SK-N-SH (cell line): ENCODE measurements around the gene RPS24. TPM values are rescaled to one million over a fixed set of nuclear protein-coding genes. Genes with fewer than 3 reads are reported as not detected.

Experiments used
- CTCF ChIA-PET: fragments of 300-600, 350-600 bp; formaldehyde crosslinking; extraction: SDS; loops from one replicate; lab custom pipeline; 2021; lab: Yijun Ruan, JAX
- POLR2A ChIA-PET: fragments of 350-600 bp; sonication (Branson Sonifier 250); formaldehyde crosslinking; extraction: SDS; loops from one replicate; lab custom pipeline; 2020; ENCODE audit warnings: antibody characterized with exemption, inconsistent platforms; lab: Yijun Ruan, JAX
- DNase-seq: peaks from one replicate; pipeline ENCODE4 v3.0.0; 2012
- H2AFZ ChIP-seq: fragments of 200-600 bp; sonication (generic); 2 replicates; pipeline ENCODE4 v1.8.1; 2016; ENCODE audit warnings: antibody characterized with exemption, mild to moderate bottlenecking, low read depth
- H3F3A ChIP-seq: fragments of 200-600 bp; sonication (generic); replicated peaks from 2 replicates; pipeline ENCODE3; 2016; ENCODE audit warnings: antibody characterized with exemption, mild to moderate bottlenecking; ENCODE audit not compliant: insufficient read depth
- H3K27ac ChIP-seq, 2 experiments: fragments of 200-500 bp in 1 of 2; fragments of 200-600 bp in 1 of 2; sonication (Bioruptor generic) in 1 of 2; sonication (generic), shearing (Covaris generic) in 1 of 2; 2 replicates each; pipeline versions ENCODE4 v1.5.1 to v1.6.1; 2014 to 2016; ENCODE audit warnings: low read depth in 2 of 2, inconsistent platforms in 1 of 2, low read length in 1 of 2, mild to moderate bottlenecking in 1 of 2, mixed read lengths in 1 of 2
- H3K27me3 ChIP-seq: fragments of 200-600 bp; sonication (generic), shearing (Covaris generic); 2 replicates; pipeline ENCODE4 v1.6.1; 2016; ENCODE audit warnings: mixed run types; ENCODE audit not compliant: insufficient read depth
- H3K36me3 ChIP-seq, 2 experiments: fragments of 200-500 bp in 1 of 2; fragments of 200-600 bp in 1 of 2; sonication (Bioruptor generic) in 1 of 2; sonication (generic) in 1 of 2; replicated peaks in 1 of 2; 2 replicates each; pipeline versions ENCODE3 to v1.5.1; 2014 to 2016; ENCODE audit warnings: low read length in 1 of 2, mild to moderate bottlenecking in 1 of 2; ENCODE audit not compliant: insufficient read depth in 2 of 2, control insufficient read depth in 1 of 2
- H3K4me1 ChIP-seq, 2 experiments: fragments of 200-500 bp in 1 of 2; fragments of 200-600 bp in 1 of 2; sonication (Bioruptor generic) in 1 of 2; sonication (generic), shearing (Covaris generic) in 1 of 2; 2 replicates each; pipeline versions ENCODE4 v1.5.1 to v1.6.1; 2014 to 2016; ENCODE audit warnings: low read depth in 1 of 2, low read length in 1 of 2, mixed run types in 1 of 2; ENCODE audit not compliant: insufficient read depth in 2 of 2, control insufficient read depth in 1 of 2
- H3K4me2 ChIP-seq: fragments of 200-600 bp; sonication (generic), shearing (Covaris generic); 2 replicates; pipeline ENCODE4 v1.6.1; 2017; ENCODE audit warnings: mixed run types
- H3K4me3 ChIP-seq, 2 experiments: fragments of 200-500 bp in 1 of 2; fragments of 200-600 bp in 1 of 2; sonication (Bioruptor generic) in 1 of 2; sonication (generic), shearing (Covaris generic) in 1 of 2; 2 replicates each; pipeline versions ENCODE4 v1.5.1 to v1.8.1; 2014 to 2016; ENCODE audit warnings: low read depth in 2 of 2, inconsistent platforms in 1 of 2, low read length in 1 of 2, mild to moderate bottlenecking in 1 of 2, mixed read lengths in 1 of 2, moderate library complexity in 1 of 2
- H3K79me2 ChIP-seq: fragments of 200-600 bp; sonication (generic); 2 replicates; pipeline ENCODE4 v1.8.1; 2017; ENCODE audit warnings: mild to moderate bottlenecking; ENCODE audit not compliant: insufficient read depth
- H3K9ac ChIP-seq: fragments of 200-600 bp; sonication (generic); 2 replicates; pipeline ENCODE4 v1.6.1; 2017; ENCODE audit warnings: mixed run types
- H3K9me2 ChIP-seq: fragments of 200-600 bp; sonication (generic); 2 replicates; pipeline ENCODE4 v1.6.1; 2017; ENCODE audit warnings: mixed run types
- H3K9me3 ChIP-seq: fragments of 200-600 bp; sonication (generic); 2 replicates; pipeline ENCODE4 v1.6.1; 2017; ENCODE audit warnings: mixed run types, mild to moderate bottlenecking, moderate library complexity
- H4K20me1 ChIP-seq: fragments of 200-600 bp; sonication (generic); 2 replicates; pipeline ENCODE4 v1.6.1; 2017; ENCODE audit warnings: mild to moderate bottlenecking, mixed run types; ENCODE audit not compliant: insufficient read depth
- ELF1 ChIP-seq: IDR thresholded peaks from 2 replicates; pipeline ENCODE4 v1.4.0; 2012
- EZH2phosphoT487 ChIP-seq: fragments of 200-600 bp; sonication (generic); IDR thresholded peaks from 2 replicates; pipeline ENCODE4 v1.6.1; 2017; ENCODE audit warnings: low read depth, mixed run types, mild to moderate bottlenecking, antibody characterized with exemption, moderate library complexity, borderline replicate concordance
- FOSL2 ChIP-seq: IDR thresholded peaks from 2 replicates; pipeline ENCODE4 v1.4.0; 2012; ENCODE audit warnings: low read depth, mild to moderate bottlenecking, moderate library complexity, borderline replicate concordance
- GABPA ChIP-seq: IDR thresholded peaks from 2 replicates; pipeline ENCODE4 v1.4.0; 2012; ENCODE audit warnings: low read depth, mild to moderate bottlenecking
- MEF2A ChIP-seq: IDR thresholded peaks from 2 replicates; pipeline ENCODE4 v1.4.0; 2012; ENCODE audit warnings: low read depth, borderline replicate concordance
- POLR2AphosphoS5 ChIP-seq: IDR thresholded peaks from 2 replicates; pipeline ENCODE4 v1.6.1; 2012; ENCODE audit warnings: low read depth, low read length
- RAD21 ChIP-seq: IDR thresholded peaks from 2 replicates; pipeline ENCODE4 v1.6.1; 2012; ENCODE audit warnings: mild to moderate bottlenecking, low read length
- RCOR1 ChIP-seq: fragments of 150-350 bp; IDR thresholded peaks from 2 replicates; pipeline ENCODE4 v1.6.1; 2017; ENCODE audit warnings: antibody characterized with exemption, low read length
- RFX5 ChIP-seq: IDR thresholded peaks from 2 replicates; pipeline ENCODE4 v1.6.1; 2012; ENCODE audit warnings: mild to moderate bottlenecking, improper control_type of control experiment, low read length
- SMC3 ChIP-seq: IDR thresholded peaks from 2 replicates; pipeline ENCODE4 v1.6.1; 2012; ENCODE audit warnings: low read depth, low read length, improper control_type of control experiment
- TAF1 ChIP-seq: IDR thresholded peaks from 2 replicates; pipeline ENCODE4 v1.6.1; 2012; ENCODE audit warnings: low read depth, mild to moderate bottlenecking, low read length, moderate library complexity, borderline replicate concordance
- YY1 ChIP-seq: IDR thresholded peaks from 2 replicates; pipeline ENCODE4 v1.4.0; 2012; ENCODE audit warnings: low read depth, mild to moderate bottlenecking
- WGBS: methylation state at CpG from one replicate; pipeline ENCODE4 v1.1.6; 2017; ENCODE audit warnings: low lambda C conversion rate; 5-methylcytosine and 5-hydroxymethylcytosine counted together
- polyA plus RNA-seq, 3 experiments: library from polyadenylated mRNA; depleted of rRNA; stranded (reverse); fragments of >200 nt; gene quantifications; 2 replicates each; pipeline ENCODE4 v1.2.3, GENCODE V29; 2012
- TF ChIP-seq, protein P1 (sequence below): IDR thresholded peaks from 2 replicates; pipeline ENCODE4 v1.4.0; 2012; ENCODE audit warnings: low read depth, borderline replicate concordance
- TF ChIP-seq, protein P2 (sequence below): IDR thresholded peaks from 2 replicates; pipeline ENCODE4 v1.6.1; 2012; ENCODE audit warnings: mild to moderate bottlenecking, low read depth, low read length, moderate library complexity
- TF ChIP-seq, protein P3 (sequence below): fragments of 150-350 bp; IDR thresholded peaks from 2 replicates; pipeline ENCODE4 v1.6.1; 2016; ENCODE audit warnings: mild to moderate bottlenecking, low read depth, low read length
- TF ChIP-seq, protein P4 (sequence below): IDR thresholded peaks from 2 replicates; pipeline ENCODE4; 2012

RPS24 gene
- polyA plus RNA-seq, 1 of the 3 experiments (the other 2 are of a cell fraction) = 3,806 TPM

DNA sequence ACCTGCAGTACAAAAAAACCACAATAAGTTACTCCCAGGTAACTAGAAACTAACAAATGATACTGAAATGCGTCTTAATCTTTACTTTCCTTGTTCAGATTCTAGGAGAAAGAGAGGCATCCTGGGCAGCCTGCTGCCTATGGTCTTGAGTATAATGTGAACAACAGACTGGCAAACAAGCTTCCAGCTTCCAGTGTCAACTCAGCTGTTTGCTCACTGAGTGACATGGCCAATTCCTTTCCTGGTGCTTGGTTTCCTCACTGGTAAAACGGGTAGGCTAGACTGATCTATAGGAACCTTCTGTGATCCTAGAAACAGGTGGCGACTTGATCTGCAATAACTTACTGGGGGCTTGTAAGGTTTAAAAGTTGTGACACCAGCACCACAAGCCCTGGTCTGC, 14.4 kb upstream of the RPS24 start:
- no peak overlapping the region for H3K4me3 ChIP-seq
- no peaks in the 10 kb centered on the region for H3K27me3 ChIP-seq
- no peaks in the 10 kb centered on the region for H3K9me3 ChIP-seq
- H4K20me1 ChIP-seq = no peaks in the 10 kb centered on the region
- no peak overlapping the region for H3K27ac ChIP-seq
- no peak for DNase-seq
- no peaks in the 10 kb centered on the region for H3K9me2 ChIP-seq
- H3K36me3 ChIP-seq = peaks cover 64 to 89% of the 10 kb centered on the region in 2 experiments
- TF ChIP-seq SMC3 = no peak
- no peak for TF ChIP-seq RFX5
- TF ChIP-seq RAD21 = no peak
- TF ChIP-seq ELF1 = no peak
- no peak for TF ChIP-seq RCOR1
- peaks cover 1% of the 10 kb centered on the region; the same call in 1 of the 2 replicates for H3K79me2 ChIP-seq
- no peak overlapping the region for H2AFZ ChIP-seq
- WGBS = 83% methylated on average over 3 of the region's 3 CpGs
- H3K9ac ChIP-seq = no peak overlapping the region
- no peaks in the 10 kb centered on the region for H3K4me1 ChIP-seq
- H3F3A ChIP-seq = no peaks in the 10 kb centered on the region
- no peak overlapping the region for H3K4me2 ChIP-seq
- ChIA-PET POLR2A (no interaction called here), CTCF (interaction anchor here (1.2 kb wide), 1 partner anchor 28 kb away, joined by 4 read pairs; no protein-coding TSS in a partner anchor)

DNA sequence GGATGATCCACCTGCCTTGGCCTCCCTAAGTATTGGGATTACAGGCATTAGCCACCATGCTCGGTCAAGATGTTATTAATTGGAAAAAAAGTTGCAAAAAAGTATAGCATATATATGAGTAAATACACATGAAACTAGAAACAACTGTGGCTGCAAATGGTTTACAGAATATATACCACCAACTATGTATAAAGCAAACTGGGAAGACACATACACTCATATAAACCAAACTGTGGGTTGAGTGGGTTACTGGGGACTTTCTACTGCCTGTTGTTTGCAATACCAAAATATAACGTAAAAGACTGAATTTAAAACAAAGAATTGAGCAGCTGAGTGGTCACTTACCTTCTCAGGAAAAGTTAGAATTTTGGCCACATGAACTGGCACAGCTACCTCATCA, 12.5 kb upstream of the RPS24 start:
- peaks cover 0 to 4% of the 10 kb centered on the region in 2 experiments; a peak in 1 of 4 replicates for H3K4me1 ChIP-seq
- no peak overlapping the region for H3K4me2 ChIP-seq
- no peak overlapping the region for H3K27ac ChIP-seq
- H3K4me3 ChIP-seq = no peak overlapping the region
- H3K36me3 ChIP-seq = peaks cover 68 to 81% of the 10 kb centered on the region in 2 experiments
- TF ChIP-seq, protein P1, sequence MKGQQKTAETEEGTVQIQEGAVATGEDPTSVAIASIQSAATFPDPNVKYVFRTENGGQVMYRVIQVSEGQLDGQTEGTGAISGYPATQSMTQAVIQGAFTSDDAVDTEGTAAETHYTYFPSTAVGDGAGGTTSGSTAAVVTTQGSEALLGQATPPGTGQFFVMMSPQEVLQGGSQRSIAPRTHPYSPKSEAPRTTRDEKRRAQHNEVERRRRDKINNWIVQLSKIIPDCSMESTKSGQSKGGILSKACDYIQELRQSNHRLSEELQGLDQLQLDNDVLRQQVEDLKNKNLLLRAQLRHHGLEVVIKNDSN = no peak
- TF ChIP-seq RAD21 (no peak), FOSL2 (no peak), MEF2A (no peak), RCOR1 (no peak), TAF1 (no peak), EZH2phosphoT487 (no peak), YY1 (no peak), POLR2AphosphoS5 (no peak), GABPA (no peak)
- TF ChIP-seq, protein P2, sequence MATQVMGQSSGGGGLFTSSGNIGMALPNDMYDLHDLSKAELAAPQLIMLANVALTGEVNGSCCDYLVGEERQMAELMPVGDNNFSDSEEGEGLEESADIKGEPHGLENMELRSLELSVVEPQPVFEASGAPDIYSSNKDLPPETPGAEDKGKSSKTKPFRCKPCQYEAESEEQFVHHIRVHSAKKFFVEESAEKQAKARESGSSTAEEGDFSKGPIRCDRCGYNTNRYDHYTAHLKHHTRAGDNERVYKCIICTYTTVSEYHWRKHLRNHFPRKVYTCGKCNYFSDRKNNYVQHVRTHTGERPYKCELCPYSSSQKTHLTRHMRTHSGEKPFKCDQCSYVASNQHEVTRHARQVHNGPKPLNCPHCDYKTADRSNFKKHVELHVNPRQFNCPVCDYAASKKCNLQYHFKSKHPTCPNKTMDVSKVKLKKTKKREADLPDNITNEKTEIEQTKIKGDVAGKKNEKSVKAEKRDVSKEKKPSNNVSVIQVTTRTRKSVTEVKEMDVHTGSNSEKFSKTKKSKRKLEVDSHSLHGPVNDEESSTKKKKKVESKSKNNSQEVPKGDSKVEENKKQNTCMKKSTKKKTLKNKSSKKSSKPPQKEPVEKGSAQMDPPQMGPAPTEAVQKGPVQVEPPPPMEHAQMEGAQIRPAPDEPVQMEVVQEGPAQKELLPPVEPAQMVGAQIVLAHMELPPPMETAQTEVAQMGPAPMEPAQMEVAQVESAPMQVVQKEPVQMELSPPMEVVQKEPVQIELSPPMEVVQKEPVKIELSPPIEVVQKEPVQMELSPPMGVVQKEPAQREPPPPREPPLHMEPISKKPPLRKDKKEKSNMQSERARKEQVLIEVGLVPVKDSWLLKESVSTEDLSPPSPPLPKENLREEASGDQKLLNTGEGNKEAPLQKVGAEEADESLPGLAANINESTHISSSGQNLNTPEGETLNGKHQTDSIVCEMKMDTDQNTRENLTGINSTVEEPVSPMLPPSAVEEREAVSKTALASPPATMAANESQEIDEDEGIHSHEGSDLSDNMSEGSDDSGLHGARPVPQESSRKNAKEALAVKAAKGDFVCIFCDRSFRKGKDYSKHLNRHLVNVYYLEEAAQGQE = no peak
- TF ChIP-seq, protein P3, sequence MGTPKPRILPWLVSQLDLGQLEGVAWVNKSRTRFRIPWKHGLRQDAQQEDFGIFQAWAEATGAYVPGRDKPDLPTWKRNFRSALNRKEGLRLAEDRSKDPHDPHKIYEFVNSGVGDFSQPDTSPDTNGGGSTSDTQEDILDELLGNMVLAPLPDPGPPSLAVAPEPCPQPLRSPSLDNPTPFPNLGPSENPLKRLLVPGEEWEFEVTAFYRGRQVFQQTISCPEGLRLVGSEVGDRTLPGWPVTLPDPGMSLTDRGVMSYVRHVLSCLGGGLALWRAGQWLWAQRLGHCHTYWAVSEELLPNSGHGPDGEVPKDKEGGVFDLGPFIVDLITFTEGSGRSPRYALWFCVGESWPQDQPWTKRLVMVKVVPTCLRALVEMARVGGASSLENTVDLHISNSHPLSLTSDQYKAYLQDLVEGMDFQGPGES = no peak
- TF ChIP-seq, protein P4, sequence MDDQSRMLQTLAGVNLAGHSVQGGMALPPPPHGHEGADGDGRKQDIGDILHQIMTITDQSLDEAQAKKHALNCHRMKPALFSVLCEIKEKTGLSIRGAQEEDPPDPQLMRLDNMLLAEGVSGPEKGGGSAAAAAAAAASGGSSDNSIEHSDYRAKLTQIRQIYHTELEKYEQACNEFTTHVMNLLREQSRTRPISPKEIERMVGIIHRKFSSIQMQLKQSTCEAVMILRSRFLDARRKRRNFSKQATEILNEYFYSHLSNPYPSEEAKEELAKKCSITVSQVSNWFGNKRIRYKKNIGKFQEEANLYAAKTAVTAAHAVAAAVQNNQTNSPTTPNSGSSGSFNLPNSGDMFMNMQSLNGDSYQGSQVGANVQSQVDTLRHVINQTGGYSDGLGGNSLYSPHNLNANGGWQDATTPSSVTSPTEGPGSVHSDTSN = no peak
- no peaks in the 10 kb centered on the region for H3K27me3 ChIP-seq
- no peaks in the 10 kb centered on the region for H4K20me1 ChIP-seq
- H3K9me2 ChIP-seq = no peaks in the 10 kb centered on the region
- no peak overlapping the region for H3K9ac ChIP-seq
- H3K79me2 ChIP-seq = peaks cover 8% of the 10 kb centered on the region; the same call in 1 of the 2 replicates
- H3K9me3 ChIP-seq = no peaks in the 10 kb centered on the region
- CTCF ChIA-PET = no interaction called here
- H2AFZ ChIP-seq = no peak overlapping the region
- POLR2A ChIA-PET = no interaction called here
- 93% methylated on average over 2 of the region's 2 CpGs for WGBS
- DNase-seq = no peak
- H3F3A ChIP-seq = peaks cover 15% of the 10 kb centered on the region
